GM23338 (cell line): Measurements from ENCODE around the gene ERVH48-1. TPM values are rescaled to one million over a fixed set of nuclear protein-coding genes. Genes with fewer than 3 reads are reported as not detected.

Source experiments
- microRNA-seq: library from miRNA; unstranded; fragments of <30 nt; microRNA quantifications from one replicate; pipeline ENCODE4, GENCODE V29; 2017
- polyA plus RNA-seq: library from polyadenylated mRNA; unstranded; fragments of >200 nt; fragmentation: Nextera tagmentation; extraction: Ambion mirVana; gene quantifications from 2 replicates; pipeline ENCODE4 v1.2.1, GENCODE V29; 2016
- small RNA-seq: library from RNA; depleted of rRNA; stranded (forward); fragments of <200 nt; gene quantifications from one replicate; pipeline ENCODE3, GENCODE V24; 2014; ENCODE audit warnings: low replicate concordance
- total RNA-seq: library from RNA; depleted of rRNA; stranded (reverse); fragments of >200 nt; shearing (Covaris generic); gene quantifications from 2 replicates; pipeline ENCODE4 v1.2.3, GENCODE V29; 2014; rRNA removed

The ERVH48-1 gene
- total and polyA plus RNA-seq, 2 experiments from 2014 or later: 31.7 to 37.0 TPM

Small RNA genes within 50 kb of the gene (microRNA-seq; reads per million reads assigned to microRNA genes)
- not detected for gene MIR5692B

Small RNA genes within 50 kb of the gene (small RNA-seq; reads per million reads assigned to genes)
- not detected for gene MIR5692B

Other genes with a start within 250 kb of the ERVH48-1 start
- gene WDR4, start 46.1 kb downstream of the ERVH48-1 start, total RNA-seq: 50.2 TPM in 2 replicates
- gene WDR4, start 46.1 kb downstream of the ERVH48-1 start, polyA plus RNA-seq: 20.3 and 22.5 TPM in 2 replicates
- gene NDUFV3, start 32.3 kb downstream of the ERVH48-1 start, total RNA-seq: 42.4 and 51.5 TPM in 2 replicates
- gene NDUFV3, start 32.3 kb downstream of the ERVH48-1 start, polyA plus RNA-seq: 71.2 and 75.5 TPM in 2 replicates
- 21.9 and 29.9 TPM in 2 replicates for gene PKNOX1, start 48.9 kb upstream of the ERVH48-1 start, total RNA-seq
- 76.7 and 79.9 TPM in 2 replicates for gene PKNOX1, start 48.9 kb upstream of the ERVH48-1 start, polyA plus RNA-seq
- 788 and 861 TPM in 2 replicates for gene CBS, start 150.2 kb upstream of the ERVH48-1 start, total RNA-seq
- 380 and 421 TPM in 2 replicates for gene CBS, start 150.2 kb upstream of the ERVH48-1 start, polyA plus RNA-seq
- gene U2AF1, start 181.9 kb upstream of the ERVH48-1 start, total RNA-seq: 70.4 and 92.9 TPM in 2 replicates
- 288 and 322 TPM in 2 replicates for gene U2AF1, start 181.9 kb upstream of the ERVH48-1 start, polyA plus RNA-seq
- gene CRYAA, start 243.4 kb upstream of the ERVH48-1 start, total RNA-seq: not detected in 2 replicates
- gene CRYAA, start 243.4 kb upstream of the ERVH48-1 start, polyA plus RNA-seq: not detected in 2 replicates